Smooth muscle cell (in vitro differentiated cells): Measurements from ENCODE around the gene CLIC1. TPM values are rescaled to one million over a fixed set of nuclear protein-coding genes. Genes with fewer than 3 reads are reported as not detected.

Experiments
- DNase-seq: peaks from one replicate; lab custom pipeline; 2025; ENCODE audit not compliant: unreplicated experiment; lab: John Stamatoyannopoulos, UW
- H2AFZ ChIP-seq: fragments of 200-600 bp; sonication (generic); 2 replicates; pipeline ENCODE4 v1.6.0; 2016; ENCODE audit warnings: antibody characterized with exemption, low read depth, mild to moderate bottlenecking
- H3F3A ChIP-seq: fragments of 200-600 bp; sonication (generic); 2 replicates; pipeline ENCODE4 v1.6.0; 2017; ENCODE audit warnings: antibody characterized with exemption, low read depth
- H3K27ac ChIP-seq: fragments of 200-600 bp; sonication (generic); 2 replicates; pipeline ENCODE4 v1.5.1; 2016; ENCODE audit warnings: low read depth, mild to moderate bottlenecking
- H3K27me3 ChIP-seq: fragments of 200-600 bp; sonication (generic); 2 replicates; pipeline ENCODE4 v1.6.1; 2016; ENCODE audit warnings: low read depth, mild to moderate bottlenecking
- H3K36me3 ChIP-seq: fragments of 200-600 bp; sonication (generic); 2 replicates; pipeline ENCODE4 v1.5.1; 2016; ENCODE audit warnings: low read depth
- H3K4me1 ChIP-seq: fragments of 200-600 bp; sonication (generic); 2 replicates; pipeline ENCODE4 v1.5.1; 2016; ENCODE audit warnings: low read depth
- H3K4me2 ChIP-seq: fragments of 200-600 bp; sonication (generic); 2 replicates; pipeline ENCODE4 v1.6.0; 2016; ENCODE audit warnings: mild to moderate bottlenecking
- H3K4me3 ChIP-seq: fragments of 200-600 bp; sonication (generic); 2 replicates; pipeline ENCODE4 v1.5.1; 2016; ENCODE audit warnings: mild to moderate bottlenecking
- H3K79me2 ChIP-seq: fragments of 200-600 bp; sonication (generic); 2 replicates; pipeline ENCODE4 v1.6.0; 2016; ENCODE audit warnings: low read depth, mild to moderate bottlenecking
- H3K9ac ChIP-seq: fragments of 200-600 bp; sonication (generic); 2 replicates; pipeline ENCODE4 v1.6.0; 2016; ENCODE audit warnings: low read depth
- H3K9me3 ChIP-seq: fragments of 200-600 bp; sonication (generic); replicated peaks from 2 replicates; pipeline ENCODE4 v1.5.1; 2016; ENCODE audit warnings: low read depth
- H4K20me1 ChIP-seq: fragments of 200-600 bp; sonication (generic); 2 replicates; pipeline ENCODE4 v1.6.0; 2016; ENCODE audit warnings: low read depth
- CTCF ChIP-seq: fragments of 200-600 bp; sonication (generic); IDR thresholded peaks from 2 replicates; pipeline ENCODE4 v1.5.1; 2017; ENCODE audit warnings: borderline replicate concordance, mild to moderate bottlenecking, antibody characterized with exemption; ENCODE audit not compliant: insufficient read depth, poor library complexity, severe bottlenecking
- WGBS: methylation state at CpG from one replicate; pipeline ENCODE4 v1.1.7; 2016; ENCODE audit warnings: low lambda C conversion rate; 5-methylcytosine and 5-hydroxymethylcytosine counted together
- polyA plus RNA-seq: library from polyadenylated mRNA; unstranded; fragments of >200 nt; fragmentation: Nextera tagmentation; extraction: Ambion mirVana; gene quantifications from 2 replicates; pipeline ENCODE4 v1.2.1, GENCODE V29; 2016
- total RNA-seq: library from RNA; depleted of rRNA; stranded (reverse); fragments of >200 nt; gene quantifications from 2 replicates; pipeline ENCODE4 v1.2.3, GENCODE V29; 2014

The CLIC1 gene
- total and polyA plus RNA-seq, 2 experiments from 2014 or later, result 417 to 628 TPM

DNA sequence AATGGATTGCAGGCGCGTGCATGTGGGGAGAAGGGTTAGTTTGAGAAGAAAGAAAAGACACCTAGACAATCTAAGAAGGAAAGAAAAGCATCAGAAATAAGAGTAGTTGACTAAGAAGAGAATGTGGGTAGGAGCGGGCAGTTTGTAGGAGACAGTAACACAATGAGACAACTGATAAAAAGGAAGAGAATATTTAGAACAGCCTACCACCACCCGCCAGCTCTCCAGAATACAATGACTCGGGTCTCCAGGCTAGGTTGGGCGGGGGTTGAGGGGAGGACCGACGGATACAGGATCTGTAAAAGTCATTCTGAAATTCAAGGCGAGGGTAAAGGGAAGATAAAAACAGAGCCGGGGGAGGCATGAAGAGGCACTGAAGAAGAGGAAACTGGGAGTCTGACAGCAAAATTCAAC lies 33.9 kb downstream of the CLIC1 start:
- Histone ChIP-seq H3K9me3 (no peaks in the 10 kb centered on the region), H3K4me1 (peaks cover 10% of the 10 kb centered on the region), H4K20me1 (peaks cover 5% of the 10 kb centered on the region), H3K79me2 (peaks cover 27% of the 10 kb centered on the region), H3F3A (no peaks in the 10 kb centered on the region), H3K36me3 (no peaks in the 10 kb centered on the region), H3K9ac (peak overlapping the region; percentile 90), H3K27ac (peak overlapping the region; percentile 81), H3K4me2 (peak overlapping the region; percentile 86), H3K4me3 (peak overlapping the region; percentile 71), H3K27me3 (no peaks in the 10 kb centered on the region), H2AFZ (peak overlapping the region; percentile 82)
- WGBS, result 6% methylated on average over 10 of the region's 10 CpGs
- DNase-seq, result no peak
- TF ChIP-seq CTCF, result no peak

GRCh38 chr6:31701666-31702404 lies 34.5 kb downstream of the CLIC1 start:
- H3K27ac ChIP-seq, result peak overlapping the region; percentile 81
- H3K9ac ChIP-seq, result peak overlapping the region; percentile 90
- peak overlapping the region; percentile 71 for H3K4me3 ChIP-seq
- H3F3A ChIP-seq, result no peaks in the 10 kb centered on the region
- H3K79me2 ChIP-seq, result peaks cover 27% of the 10 kb centered on the region
- 58% methylated on average over 7 of the region's 7 CpGs for WGBS
- no peaks in the 10 kb centered on the region for H3K27me3 ChIP-seq
- H2AFZ ChIP-seq, result peak overlapping the region; percentile 82
- H4K20me1 ChIP-seq, result peaks cover 5% of the 10 kb centered on the region
- TF ChIP-seq CTCF, result no peak
- DNase-seq, result no peak
- peaks cover 10% of the 10 kb centered on the region for H3K4me1 ChIP-seq
- H3K9me3 ChIP-seq, result no peaks in the 10 kb centered on the region
- H3K36me3 ChIP-seq, result no peaks in the 10 kb centered on the region
- peak overlapping the region; percentile 86 for H3K4me2 ChIP-seq

GRCh38 chr6:31700740-31701401 lies 35.5 kb downstream of the CLIC1 start:
- WGBS, result over 99% methylated on average over 5 of the region's 5 CpGs
- no peak overlapping the region for H3K9ac ChIP-seq
- peaks cover 27% of the 10 kb centered on the region for H3K79me2 ChIP-seq
- H3F3A ChIP-seq, result no peaks in the 10 kb centered on the region
- TF ChIP-seq CTCF, result no peak
- H2AFZ ChIP-seq, result no peak overlapping the region
- peaks cover 10% of the 10 kb centered on the region for H3K4me1 ChIP-seq
- H3K4me2 ChIP-seq, result no peak overlapping the region
- no peaks in the 10 kb centered on the region for H3K9me3 ChIP-seq
- no peak for DNase-seq
- H3K36me3 ChIP-seq, result no peaks in the 10 kb centered on the region
- no peaks in the 10 kb centered on the region for H3K27me3 ChIP-seq
- peaks cover 5% of the 10 kb centered on the region for H4K20me1 ChIP-seq
- H3K27ac ChIP-seq, result no peak overlapping the region
- H3K4me3 ChIP-seq, result peak overlapping the region; percentile 2
